ENCODE results near the gene KCNJ10. TPM values are rescaled to one million over a fixed set of nuclear protein-coding genes. Genes with fewer than 3 reads are reported as not detected.

Gene KCNJ10
- total RNA-seq, 1 donor from 2014 or later, result not detected

DNA sequence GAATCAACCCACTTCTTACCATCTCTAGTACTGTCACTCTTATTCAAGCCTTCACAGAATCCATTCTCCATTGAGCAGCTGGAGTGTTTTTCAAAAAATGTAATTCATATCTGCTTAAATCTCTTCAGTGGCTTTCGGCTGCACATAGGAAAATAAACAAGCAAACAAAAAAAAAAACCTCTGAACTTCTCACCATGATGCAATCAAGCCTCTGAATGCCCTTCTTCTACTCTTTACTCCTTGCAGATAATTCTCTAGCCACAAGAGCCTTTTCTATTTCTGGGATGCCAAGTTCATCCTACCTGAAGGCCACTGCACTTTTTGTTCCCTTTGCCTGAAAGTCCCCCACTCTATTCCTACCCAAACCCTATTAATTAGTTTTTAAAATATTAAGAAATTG lies 52.4 kb downstream of the KCNJ10 start:
- H3K27ac ChIP-seq, result no peak overlapping the region
- no peaks in the 10 kb centered on the region for H3K36me3 ChIP-seq
- no peaks in the 10 kb centered on the region for H3K4me1 ChIP-seq
- no peaks in the 10 kb centered on the region for H3K9me3 ChIP-seq
- intact Hi-C loops (cut with DNase I), result no loop called here
- ATAC-seq (no peak), DNase-seq (no peak)
- no peak overlapping the region for H3K4me3 ChIP-seq
- TF ChIP-seq, protein P1, sequence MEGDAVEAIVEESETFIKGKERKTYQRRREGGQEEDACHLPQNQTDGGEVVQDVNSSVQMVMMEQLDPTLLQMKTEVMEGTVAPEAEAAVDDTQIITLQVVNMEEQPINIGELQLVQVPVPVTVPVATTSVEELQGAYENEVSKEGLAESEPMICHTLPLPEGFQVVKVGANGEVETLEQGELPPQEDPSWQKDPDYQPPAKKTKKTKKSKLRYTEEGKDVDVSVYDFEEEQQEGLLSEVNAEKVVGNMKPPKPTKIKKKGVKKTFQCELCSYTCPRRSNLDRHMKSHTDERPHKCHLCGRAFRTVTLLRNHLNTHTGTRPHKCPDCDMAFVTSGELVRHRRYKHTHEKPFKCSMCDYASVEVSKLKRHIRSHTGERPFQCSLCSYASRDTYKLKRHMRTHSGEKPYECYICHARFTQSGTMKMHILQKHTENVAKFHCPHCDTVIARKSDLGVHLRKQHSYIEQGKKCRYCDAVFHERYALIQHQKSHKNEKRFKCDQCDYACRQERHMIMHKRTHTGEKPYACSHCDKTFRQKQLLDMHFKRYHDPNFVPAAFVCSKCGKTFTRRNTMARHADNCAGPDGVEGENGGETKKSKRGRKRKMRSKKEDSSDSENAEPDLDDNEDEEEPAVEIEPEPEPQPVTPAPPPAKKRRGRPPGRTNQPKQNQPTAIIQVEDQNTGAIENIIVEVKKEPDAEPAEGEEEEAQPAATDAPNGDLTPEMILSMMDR (IDR thresholded peaks at IDR 0.05), result no peak
- H3K27me3 ChIP-seq, result peaks cover 6% of the 10 kb centered on the region

- Histone ChIP-seq H3K4me3 (no peak overlapping the region), H3K27me3 (peaks cover 9% of the 10 kb centered on the region), H3K9me3 (no peaks in the 10 kb centered on the region), H3K4me1 (no peaks in the 10 kb centered on the region), H3K27ac (no peak overlapping the region), H3K36me3 (no peaks in the 10 kb centered on the region)
- no peak for DNase-seq
- intact Hi-C loops (cut with DNase I), result no loop called here
- ATAC-seq, result no peak
- TF ChIP-seq, protein P1 (IDR thresholded peaks at IDR 0.05), result no peak
These were observed 58.2 kb downstream of the KCNJ10 start for GRCh38 chr1:160011781-160012180.

DNA sequence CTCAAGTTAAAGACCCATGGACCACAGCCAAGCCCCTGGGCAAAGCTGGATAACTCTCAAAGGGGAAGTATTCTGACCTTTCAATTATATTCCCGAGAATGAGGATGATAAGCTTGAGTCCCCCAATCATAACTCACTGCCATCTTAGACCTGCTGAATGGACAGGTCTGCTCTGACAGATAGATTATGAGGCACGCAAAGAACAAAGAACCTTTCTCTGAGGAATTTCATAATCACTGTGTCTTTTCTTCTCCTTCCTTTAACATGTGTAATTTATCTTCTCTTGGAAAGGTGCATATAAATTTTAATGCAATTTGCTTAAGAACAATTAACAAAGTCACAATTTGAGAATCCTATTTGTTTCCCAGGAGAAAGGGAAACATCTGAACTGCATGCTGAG lies 60.2 kb downstream of the KCNJ10 start:
- TF ChIP-seq, protein P1 (IDR thresholded peaks at IDR 0.05), result no peak
- Histone ChIP-seq H3K27me3 (peaks cover 9% of the 10 kb centered on the region), H3K4me1 (no peaks in the 10 kb centered on the region), H3K4me3 (no peak overlapping the region), H3K36me3 (no peaks in the 10 kb centered on the region), H3K9me3 (no peaks in the 10 kb centered on the region), H3K27ac (no peak overlapping the region)
- DNase-seq, result no peak
- intact Hi-C loops (cut with DNase I), result loop anchor here (5.0 kb wide), 1 partner anchor 72 kb away; no protein-coding TSS in a partner anchor
- no peak for ATAC-seq

DNA sequence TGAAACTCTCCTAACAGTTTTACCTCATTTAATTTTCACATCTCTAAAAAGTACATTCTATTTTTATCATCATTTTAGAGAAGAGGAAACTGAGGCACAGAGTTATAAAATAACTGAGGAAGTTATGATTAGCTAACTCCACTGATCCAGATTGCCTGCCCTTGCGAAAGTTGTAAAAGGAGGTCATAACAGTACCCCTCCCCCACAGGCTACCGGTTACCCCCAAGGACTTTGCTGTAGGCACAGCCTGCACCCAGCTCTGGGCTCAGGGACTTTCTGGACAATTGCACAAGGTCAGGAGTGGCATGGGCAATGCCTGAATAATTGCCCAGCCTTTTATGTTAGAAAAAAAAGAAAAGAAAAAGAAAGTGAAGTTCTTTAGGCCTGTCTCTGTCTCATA lies 60.9 kb downstream of the KCNJ10 start:
- intact Hi-C loops (cut with DNase I), result loop anchor here (5.0 kb wide), 1 partner anchor 72 kb away; no protein-coding TSS in a partner anchor
- no peak for DNase-seq

GRCh38 chr1:160007577-160008200 lies 62.3 kb downstream of the KCNJ10 start:
- ATAC-seq (peak; percentile 56), DNase-seq (no peak)
- Histone ChIP-seq H3K36me3 (no peaks in the 10 kb centered on the region), H3K4me3 (no peak overlapping the region), H3K27me3 (peaks cover 4% of the 10 kb centered on the region), H3K4me1 (no peaks in the 10 kb centered on the region), H3K9me3 (no peaks in the 10 kb centered on the region), H3K27ac (no peak overlapping the region)
- intact Hi-C loops (cut with DNase I), result loop anchor here (5.0 kb wide), 1 partner anchor 70 kb away; no protein-coding TSS in a partner anchor
- TF ChIP-seq, protein P1 (IDR thresholded peaks at IDR 0.05), result peak; percentile 85

More for the DNA sequence above, 60.9 kb downstream of the KCNJ10 start:
- Histone ChIP-seq H3K27me3 (peaks cover 9% of the 10 kb centered on the region), H3K27ac (no peak overlapping the region), H3K9me3 (no peaks in the 10 kb centered on the region), H3K4me1 (no peaks in the 10 kb centered on the region), H3K36me3 (no peaks in the 10 kb centered on the region), H3K4me3 (no peak overlapping the region)
- TF ChIP-seq, protein P1 (IDR thresholded peaks at IDR 0.05), result no peak
- ATAC-seq, result no peak
